HG03520 (cell line): ENCODE results near the gene COL23A1.

Source experiments
- ATAC-seq: cut with Tn5 transposase; IDR thresholded peaks from one replicate; pipeline ENCODE4 v1.9.1; 2021; ENCODE audit warnings: mild to moderate bottlenecking, moderate library complexity; ENCODE audit not compliant: unreplicated experiment

The COL23A1 gene

DNA sequence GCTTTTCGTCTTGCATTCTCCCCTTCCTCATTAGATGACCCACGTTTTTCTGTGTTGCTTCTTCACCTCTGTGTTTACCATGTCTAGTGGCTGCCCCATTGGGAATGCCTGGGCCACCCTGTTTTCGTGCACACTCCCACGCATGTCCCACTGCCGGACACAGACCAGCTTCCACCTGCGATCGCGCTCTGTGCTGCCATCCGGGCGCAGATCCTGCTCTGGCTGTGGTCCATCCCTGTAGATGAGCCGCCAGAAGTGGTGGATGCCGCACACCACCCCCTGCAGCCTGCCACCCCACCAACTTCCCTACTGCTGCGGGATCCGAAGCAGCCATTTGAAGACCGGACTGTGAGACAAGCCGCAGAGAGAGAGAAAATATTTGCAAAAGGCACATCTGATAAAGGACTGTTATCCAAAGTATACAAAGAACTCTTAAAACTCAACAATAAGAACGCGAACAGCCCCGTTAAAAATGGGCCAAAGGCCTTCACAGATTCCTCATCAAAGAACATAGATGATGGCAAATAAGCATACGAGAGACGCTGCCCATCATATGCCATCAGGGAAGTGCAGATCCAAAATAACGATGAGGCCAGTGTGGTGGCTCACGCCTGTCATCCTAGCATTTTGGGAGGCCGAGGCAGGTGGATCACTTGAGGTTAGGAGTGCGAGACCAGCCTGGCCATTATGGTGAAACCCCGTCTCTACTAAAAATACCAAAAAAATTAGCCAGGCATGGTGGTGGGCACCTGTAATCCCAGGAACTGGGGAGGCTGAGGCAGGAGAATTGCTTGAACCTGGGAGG lies 163.7 kb downstream of the COL23A1 start:
- ATAC-seq, result no peak

DNA sequence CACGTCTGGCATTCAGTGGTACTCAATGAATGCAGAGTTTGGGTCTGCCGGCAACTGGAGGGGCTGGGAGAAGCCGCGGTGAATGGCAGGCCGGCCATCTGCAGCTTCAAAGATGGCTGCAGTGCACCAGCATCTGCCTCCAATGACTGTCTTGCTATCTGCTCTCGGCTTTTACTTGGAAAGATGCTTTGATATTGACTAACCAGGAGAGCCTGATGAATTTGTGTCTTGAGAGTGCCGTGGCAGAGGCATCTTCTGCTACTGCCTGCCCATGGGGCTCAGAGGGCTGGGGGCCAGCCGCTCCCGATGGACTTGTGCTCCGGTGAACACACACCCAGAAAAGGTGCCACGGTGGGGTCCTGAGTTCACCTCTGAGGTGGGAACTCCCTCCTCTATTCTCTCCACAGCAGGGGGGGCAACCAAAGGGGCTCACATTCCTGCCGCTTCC lies 164.5 kb downstream of the COL23A1 start:
- no peak for ATAC-seq

DNA sequence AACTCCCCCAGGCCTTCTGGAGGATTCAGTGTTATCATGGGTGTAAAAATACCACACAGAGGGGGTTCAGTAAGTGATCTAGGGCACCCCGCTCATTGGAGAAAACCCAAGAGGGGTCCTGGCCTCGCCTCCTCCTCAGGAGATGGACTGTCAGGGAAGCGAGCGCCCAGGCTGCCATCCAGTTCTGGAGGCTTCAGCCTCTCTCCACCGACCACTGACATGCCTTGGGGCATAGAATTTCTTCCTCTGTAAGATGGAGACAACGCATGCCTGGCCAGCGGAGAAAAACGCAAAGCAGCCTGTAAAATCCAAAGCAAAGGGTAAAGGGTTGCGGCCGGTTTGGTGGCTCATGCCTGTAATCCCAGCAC lies 165.4 kb downstream of the COL23A1 start:
- ATAC-seq, result no peak

DNA sequence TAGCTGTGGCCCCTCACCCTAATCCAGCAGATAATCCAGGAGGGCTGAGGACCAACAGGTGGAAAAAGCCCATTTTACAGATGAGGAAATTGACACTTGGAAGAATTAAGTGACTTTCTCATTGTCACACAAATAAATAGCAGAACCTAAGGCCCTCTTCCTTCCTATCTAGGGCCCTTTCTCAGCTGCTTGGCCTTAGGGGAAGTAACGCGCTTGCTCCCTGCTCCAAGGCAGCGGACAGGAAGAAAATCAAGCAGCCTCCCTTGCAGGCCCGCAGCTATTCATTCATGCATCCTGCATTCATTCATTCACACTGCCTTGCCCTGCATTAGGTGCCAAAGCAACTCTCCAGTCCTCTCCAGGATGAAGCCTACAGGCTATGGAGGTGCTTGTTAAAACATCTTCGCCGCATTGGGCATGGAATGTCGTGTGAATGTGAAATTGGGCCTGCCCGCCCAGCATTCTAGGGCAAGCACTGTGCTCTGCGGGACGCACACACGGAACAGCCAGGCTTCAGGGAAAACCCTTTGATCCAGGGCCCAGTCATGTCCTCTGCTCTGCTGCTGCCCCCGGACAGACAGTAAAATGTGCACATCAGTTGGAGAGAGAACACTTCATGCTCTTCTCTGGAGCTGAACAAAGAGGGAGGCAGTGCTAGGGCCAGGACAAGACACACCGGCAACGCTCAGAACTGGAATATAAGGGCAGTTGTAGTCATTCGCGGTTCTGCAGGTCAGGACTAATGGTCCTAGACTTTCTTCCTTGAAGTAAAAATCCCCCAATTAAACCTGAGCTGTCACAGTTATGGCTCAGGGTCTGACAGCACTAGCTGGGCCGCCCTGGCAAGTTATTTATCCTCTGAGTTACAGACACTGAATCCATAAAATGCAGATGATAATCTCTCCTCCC lies 166.0 kb downstream of the COL23A1 start:
- ATAC-seq, result no peak

DNA sequence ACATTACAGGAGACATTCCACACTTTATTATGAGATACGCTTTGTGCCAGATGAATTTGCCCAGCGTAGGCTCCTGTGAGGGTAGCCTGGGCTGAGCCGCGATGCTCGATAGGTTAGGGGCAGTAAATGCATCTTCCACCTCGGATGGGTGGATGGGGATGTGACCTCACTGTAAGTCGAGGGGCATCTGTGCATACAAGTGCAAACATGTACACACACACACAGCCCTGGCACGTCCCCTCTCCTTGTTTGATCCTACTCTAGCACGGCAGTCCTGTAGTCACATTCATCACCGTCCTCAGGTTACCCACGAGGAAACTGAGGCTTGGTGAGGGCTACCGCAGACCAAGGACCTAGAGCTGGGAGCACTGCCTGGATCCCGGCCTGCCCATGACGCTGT lies 166.8 kb downstream of the COL23A1 start:
- ATAC-seq, result no peak

DNA sequence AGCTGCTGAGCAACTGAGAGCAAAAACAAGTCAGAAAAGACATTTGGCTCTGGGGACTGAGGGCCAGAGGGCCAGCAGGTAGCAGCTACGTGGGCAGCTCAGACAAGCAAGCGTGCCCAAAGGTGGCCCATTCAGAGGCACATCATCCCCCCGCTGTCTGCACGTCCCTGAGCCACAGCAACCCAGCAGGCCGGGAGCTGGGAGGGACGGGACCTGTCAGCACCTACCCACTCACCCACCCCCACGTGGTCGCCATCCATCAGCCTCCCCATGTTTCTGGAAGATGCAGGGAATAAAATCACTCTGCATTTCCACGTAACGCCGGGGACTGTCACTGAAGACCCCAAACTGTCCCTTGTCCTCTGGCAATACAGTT lies 167.8 kb downstream of the COL23A1 start:
- no peak for ATAC-seq

DNA sequence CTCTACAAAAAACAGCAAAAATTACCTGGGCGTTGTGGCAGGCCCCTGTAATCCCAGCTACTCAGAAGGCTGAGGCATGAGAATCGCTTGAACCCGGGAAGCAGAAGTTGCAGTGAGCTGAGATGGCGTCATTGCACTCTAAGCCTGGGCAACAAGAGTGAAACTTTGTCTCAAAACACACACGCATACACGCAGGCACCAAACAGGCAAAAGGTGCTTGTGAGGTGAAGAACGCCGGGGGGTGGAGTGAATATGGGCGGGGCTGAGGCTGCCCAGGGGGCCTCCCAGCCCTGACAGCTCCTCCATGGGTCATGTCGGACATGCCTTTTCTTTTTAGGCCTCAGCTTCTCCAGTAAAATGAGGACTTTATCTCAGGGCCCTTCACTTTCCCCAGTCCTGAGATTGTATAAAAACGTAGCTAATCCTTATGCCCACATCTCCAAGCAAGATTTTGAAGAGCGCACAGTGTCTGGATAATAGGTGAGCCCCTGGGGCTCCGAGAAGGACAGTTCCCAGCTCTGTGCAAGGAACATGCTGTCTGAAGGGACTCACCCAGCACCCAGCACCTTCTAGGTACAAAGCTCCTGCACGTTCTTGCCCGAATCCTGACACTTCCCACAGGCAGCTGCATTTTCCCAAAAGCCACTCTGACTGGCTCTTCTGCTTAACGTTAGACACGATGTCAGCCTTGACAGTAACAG lies 168.3 kb downstream of the COL23A1 start:
- no peak for ATAC-seq

DNA sequence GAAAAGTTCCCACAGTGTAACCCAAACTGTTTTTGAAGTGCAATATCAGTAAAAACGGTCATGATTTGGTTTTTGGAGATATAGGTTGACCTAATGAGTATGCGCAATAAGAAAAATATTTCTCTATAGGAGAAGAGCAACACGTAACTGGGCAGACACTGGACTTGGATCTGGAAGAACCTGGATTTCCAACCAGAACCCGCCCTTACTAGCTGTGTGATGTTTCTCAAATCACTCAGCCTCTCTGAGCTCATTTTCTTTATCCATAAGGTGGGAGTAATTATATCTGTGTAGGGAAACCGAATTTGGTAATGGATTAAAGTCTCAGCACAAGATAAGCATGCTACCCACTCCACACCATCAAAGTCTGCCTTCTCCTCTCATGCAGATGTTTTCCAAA lies 169.1 kb downstream of the COL23A1 start:
- no peak for ATAC-seq

DNA sequence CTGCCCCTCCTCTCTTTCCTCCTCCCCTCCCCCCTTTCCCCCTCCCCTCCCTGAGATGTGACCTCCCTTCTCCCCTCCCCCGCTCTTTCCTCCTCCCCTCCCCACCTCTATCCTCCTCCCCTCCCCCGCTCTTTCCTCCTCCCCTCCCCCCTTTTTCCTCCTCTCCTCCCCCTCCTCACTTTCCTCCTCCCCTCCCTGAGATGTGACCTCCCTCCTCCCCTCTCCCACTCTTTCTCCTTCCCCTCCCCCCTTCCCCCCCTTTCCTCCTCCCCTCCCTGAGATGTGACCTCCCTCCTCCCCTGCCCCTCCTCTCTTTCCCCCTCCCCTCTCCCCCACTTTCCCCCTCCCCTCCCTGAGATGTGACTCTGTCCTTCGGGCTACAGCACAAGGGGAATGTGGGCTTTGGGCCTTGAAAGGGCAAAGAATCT lies 169.8 kb downstream of the COL23A1 start:
- no peak for ATAC-seq

DNA sequence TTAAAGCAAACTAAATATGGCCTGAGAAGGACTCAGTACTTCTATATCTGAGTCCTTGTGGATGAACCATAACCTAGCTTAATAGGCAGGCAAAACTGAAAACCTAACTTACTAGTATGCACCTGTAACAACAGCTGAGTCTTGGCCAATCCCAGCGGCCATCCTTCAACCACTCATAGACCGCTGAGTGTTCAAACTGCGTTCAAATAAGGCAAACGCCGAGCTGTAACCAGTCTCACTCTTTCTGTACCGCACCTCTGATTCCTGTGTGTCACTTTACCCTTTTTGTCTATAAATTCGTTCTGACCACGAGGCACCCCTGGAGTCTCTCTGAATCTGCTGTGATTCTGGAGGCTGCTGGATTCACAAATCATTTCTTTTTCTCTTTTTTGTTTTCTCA lies 170.5 kb downstream of the COL23A1 start:
- ATAC-seq, result no peak

DNA sequence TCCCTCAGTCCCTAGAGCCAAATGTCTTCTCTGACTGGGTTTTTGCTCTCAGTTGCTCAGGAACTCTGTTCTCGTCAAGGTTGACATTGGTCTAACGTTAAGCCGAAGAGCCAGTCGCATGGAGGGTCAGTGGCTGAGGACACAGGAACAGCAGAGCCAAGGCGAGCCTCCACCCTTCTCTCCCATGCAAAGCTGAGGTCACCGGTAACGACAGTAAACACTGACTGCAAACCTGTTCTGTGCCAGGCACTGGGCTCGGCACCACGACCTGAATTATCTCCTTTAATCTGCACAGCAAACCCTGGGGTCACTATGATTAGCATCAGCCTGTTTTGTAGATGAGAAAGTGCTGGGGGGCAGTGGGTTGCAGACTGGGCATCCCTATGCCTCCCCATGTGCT lies 171.0 kb downstream of the COL23A1 start:
- no peak for ATAC-seq

DNA sequence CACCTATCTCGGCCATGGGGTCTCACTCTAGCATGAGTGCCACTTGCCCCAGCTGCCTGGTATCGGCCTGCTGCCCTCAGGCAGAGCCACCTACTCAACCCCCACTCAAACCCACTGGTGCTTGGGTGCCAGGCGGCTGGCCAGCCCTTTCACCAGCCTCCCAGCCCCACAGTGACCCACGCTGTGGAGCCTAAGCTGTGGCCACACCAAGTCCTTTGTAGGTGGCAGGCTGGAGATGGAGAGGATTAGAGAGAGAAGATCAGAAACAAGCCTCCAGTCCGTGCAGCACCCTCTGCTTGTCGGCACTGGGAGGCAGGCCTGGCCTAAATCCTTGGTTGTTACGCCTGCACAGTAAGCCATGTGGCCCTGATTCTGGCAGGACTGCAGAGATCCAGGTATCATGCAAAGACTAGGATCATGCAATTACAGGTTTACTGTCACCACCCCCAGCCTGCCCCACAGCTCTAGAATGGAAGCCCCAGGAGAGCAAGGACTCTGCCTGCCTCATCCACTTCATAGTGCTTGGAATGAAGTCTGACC lies 171.7 kb downstream of the COL23A1 start:
- ATAC-seq, result no peak

DNA sequence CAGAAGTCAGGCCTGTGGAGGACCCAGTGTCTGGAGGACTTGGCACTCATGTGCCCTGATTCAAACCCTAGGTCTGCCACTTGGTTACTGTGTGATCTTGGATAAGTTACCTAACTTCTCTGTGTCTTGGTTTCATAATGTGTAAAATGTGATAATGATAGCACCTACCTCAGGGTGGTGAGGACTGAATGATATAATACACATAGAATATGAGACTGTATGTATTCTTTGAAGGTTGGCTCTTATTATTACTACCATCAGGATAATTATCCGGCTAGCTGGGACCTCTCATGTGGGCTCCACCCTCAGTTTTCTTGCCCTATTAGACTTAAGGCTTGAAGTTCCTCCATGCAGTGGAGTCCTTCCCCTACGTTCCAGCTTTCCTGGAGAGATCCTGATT lies 172.2 kb downstream of the COL23A1 start:
- no peak for ATAC-seq

DNA sequence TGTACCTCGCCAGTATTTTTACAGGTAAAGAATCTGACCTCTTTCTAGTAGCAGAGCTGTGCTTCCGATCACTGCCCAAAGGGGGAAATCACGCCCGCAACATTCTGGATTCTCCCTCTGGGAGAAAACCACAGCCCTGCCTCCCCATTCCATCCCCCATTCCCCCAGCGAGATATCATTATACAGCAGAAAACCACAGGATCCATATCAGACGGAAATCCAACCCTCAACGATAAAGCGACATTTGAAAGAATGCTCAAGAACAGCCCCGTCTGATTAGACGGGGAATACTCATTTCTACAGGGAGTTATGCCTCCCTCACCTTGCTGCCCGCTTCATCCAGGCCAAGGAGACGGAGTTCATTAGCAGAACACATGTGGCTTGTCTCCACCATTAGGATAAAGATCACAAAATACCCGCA lies 172.8 kb downstream of the COL23A1 start:
- no peak for ATAC-seq

DNA sequence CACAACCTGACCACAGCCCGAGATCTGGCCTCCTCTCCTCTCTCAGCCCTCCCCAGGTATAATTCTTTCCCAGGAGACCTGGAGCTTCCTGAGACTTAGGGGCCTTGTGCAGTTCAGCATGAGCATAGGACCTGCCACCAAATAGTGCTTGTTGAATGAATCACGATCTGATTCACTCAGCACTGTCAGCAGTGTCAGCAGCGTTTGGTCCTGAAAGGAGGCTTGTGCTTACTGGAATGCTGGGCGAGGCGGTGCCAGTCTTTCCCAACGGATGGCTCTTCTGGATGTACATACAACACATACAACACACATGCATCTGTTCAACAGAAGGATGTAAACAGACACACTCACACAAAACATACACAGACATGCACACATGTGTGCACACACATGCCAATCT lies 173.3 kb downstream of the COL23A1 start:
- no peak for ATAC-seq

DNA sequence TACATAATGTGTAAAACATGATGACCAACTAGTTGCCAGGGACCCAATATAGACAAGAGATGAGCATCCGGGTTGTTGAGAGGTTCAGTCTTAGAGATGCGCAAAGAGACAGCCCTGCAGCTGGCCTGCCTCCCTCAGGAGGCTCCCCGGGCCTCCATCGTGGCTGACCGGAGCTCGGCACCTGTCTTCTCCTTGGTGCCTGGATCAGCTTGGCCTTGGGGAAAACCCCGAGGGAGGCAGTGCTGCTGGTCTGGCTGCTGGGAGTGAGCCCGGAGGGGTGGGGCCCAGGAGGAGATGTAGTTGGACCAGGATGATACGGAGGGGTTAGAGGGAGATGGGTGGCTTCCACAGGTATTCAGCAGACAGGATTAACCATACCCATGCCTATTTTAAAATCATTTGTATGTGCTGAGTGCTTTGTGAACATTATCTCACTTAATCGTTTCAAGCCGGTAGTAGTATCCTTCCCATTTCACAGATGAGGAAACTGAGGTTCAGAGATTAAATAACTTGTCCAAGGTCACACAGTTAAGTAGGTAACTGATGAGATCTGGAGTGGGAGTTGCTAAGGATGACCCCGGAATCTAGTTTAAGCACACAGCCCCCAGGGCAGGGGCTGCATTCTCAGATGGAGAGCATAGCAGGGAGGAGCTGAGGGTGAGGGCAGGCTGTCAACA lies 173.8 kb downstream of the COL23A1 start:
- ATAC-seq, result no peak

DNA sequence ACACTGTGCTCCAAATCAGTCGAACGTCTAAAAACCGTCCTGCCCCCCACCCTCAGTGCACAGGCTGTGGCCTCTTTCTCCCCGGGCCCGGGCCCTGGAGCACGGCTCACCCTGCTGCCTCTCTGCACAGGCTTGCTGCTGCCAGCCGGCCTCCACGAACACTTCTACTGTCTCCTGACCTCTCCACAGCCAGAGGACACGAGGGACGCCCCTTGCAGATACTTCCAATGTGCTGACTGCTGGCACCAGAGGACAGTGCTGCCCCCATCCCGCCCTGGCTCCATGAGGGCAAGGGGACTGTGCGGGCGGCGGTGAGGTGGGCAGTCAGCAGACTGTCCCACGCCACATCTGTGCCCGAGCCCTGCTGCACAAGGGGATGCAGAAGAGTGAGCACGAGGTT lies 174.8 kb downstream of the COL23A1 start:
- no peak for ATAC-seq

DNA sequence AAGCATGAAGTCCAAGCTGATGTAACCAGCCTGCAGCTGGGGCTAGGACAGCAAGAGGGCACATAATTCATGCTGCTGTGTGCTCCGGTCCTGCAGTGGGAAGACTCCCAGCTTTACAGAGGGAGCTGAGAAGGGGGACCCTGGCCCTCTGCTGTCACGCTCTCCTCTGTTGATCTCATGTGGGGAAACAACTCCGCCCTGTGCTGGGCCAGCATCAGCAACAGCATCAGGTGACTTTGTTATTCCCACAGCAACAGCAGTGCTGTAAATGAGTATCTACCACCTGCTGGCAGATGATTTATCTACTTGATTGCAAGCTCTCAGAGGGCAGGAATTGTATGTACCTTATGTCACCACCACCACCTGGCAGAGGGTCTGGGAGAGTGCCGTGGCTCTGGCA lies 176.2 kb downstream of the COL23A1 start:
- no peak for ATAC-seq

DNA sequence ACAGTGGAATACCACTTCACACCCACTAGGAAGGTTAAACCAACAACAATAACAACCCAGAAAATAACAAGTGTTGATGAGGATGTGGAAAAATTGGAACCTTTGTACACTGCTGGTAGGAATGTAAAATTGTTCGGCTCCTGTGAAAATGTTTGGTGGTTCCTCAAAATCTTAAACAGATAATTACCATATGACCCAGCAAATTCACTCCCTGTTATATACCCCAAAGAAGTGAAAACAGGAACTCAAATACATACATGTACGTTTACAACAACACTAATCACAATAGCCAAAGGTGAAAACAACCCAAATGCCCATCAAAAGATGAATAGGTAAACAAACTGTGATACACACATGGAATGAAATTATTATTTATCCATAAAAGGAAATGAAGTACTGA lies 179.1 kb downstream of the COL23A1 start:
- ATAC-seq, result no peak

DNA sequence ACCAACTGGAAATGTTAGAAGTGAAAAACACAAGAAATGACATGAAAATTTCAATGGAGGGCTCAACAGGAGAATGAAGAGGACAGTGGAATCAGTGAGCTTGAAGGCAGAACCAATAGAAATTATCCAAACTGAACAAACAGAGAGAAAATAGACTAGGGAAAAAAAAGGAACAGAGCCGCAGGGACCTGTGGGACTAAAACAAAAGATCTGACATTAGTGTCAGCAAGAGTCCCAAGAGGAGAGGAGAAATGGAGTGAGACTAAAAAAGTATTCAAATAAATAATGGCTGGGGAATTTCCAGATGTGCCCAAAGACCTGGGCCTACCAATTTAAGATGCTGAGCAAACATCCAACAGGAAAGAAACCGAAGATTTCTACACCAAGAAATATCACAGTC lies 182.5 kb downstream of the COL23A1 start:
- ATAC-seq, result no peak

DNA sequence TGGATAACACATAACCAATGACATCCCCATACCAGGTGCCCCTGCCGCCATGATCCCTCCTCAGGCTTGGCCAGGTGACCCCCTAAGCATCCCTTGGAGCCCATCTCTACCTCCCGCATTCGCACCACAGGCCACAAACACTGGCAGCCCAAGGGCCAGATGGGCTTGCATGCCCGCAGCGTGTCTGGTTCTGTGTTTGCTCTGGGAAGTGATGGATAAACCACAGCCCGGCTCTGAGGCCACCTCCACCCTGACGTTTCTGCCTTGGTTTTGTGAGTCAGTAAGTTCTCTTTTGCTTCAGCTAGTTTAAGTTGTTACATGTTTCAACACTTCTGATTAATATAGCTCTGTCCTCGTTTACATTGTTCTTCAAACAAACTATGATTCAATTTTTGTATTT lies 185.2 kb downstream of the COL23A1 start:
- ATAC-seq, result no peak
